Measurements from ENCODE around the gene TMA7. TPM values are rescaled to one million over a fixed set of nuclear protein-coding genes. Genes with fewer than 3 reads are reported as not detected.
A peak's percentile ranks its signal among the peaks of the same experiment; 100 is the strongest.

Gene TMA7
- total and polyA plus RNA-seq, 2 of the 13 experiments (the other 11 are each of a cell fraction or from before 2014, with no cell fraction given) = 100 to 486 TPM

DNA sequence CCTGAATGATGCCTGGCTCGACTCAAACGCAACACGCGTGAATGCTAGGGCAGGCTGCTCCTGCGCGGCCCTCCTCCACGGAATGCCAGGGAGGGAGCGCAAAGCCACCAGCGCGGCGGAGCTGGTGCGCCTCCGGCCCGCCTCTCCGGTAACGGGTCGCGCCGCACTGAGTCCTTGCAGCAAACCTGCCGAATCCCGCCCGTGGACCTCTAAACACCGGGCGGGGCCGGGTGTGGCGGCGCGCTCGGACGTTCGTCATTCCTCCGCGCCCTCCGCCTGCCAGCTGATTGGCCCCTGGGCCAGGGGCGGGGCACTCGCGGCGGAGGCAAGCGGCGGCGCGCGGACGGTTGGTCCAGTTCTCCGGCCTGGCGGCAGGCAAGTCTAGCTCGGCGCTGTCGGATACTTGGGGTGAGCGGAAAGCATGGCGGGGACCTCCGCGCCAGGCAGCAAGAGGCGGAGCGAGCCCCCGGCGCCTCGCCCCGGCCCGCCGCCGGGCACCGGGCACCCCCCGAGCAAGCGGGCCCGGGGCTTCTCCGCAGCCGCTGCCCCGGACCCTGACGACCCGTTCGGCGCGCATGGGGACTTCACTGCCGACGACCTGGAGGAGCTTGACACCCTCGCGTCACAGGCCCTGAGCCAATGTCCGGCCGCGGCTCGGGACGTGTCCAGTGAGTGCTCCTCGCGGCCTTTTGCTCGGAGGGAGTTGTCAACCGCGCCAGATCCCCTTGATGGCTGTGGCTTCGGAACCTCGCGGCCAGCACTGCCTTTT lies 6.6 kb downstream of the TMA7 start, which contains the start of gene ATRIP (continued):
- TF ChIP-seq, protein P1, sequence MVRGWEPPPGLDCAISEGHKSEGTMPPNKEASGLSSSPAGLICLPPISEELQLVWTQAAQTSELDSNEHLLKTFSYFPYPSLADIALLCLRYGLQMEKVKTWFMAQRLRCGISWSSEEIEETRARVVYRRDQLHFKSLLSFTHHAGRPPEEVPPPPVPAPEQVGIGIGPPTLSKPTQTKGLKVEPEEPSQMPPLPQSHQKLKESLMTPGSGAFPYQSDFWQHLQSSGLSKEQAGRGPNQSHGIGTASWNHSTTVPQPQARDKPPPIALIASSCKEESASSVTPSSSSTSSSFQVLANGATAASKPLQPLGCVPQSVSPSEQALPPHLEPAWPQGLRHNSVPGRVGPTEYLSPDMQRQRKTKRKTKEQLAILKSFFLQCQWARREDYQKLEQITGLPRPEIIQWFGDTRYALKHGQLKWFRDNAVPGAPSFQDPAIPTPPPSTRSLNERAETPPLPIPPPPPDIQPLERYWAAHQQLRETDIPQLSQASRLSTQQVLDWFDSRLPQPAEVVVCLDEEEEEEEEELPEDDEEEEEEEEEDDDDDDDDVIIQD (CRISPR knock-in tag; IDR thresholded peaks at IDR 0.05; ENCODE audit: low read depth) = no peak
- TF ChIP-seq MIER3 (CRISPR knock-in tag; IDR thresholded peaks at IDR 0.05; ENCODE audit: borderline replicate concordance) (peak; percentile 63; the same call in 1 of the 2 replicates), CCAR2 (optimal IDR thresholded peaks at IDR 0.05; ENCODE audit: low read depth, low read length) (no peak), KDM4B (CRISPR knock-in tag; IDR thresholded peaks at IDR 0.05) (0 out of 2 replicates have a peak, but pooled peaks have one; percentile 22), ISX (CRISPR knock-in tag; conservative IDR thresholded peaks at IDR 0.05) (peak; percentile 49; the same call in 1 of the 2 replicates), FOSL2 (CRISPR knock-in tag; IDR thresholded peaks at IDR 0.05) (peak; percentile 16), SNAPC2 (CRISPR knock-in tag; IDR thresholded peaks at IDR 0.05) (no peak), NFKBIZ (CRISPR knock-in tag; IDR thresholded peaks at IDR 0.05) (no peak; the same call in 1 of the 2 replicates), ZNF484 (CRISPR knock-in tag; IDR thresholded peaks at IDR 0.05; ENCODE audit: borderline replicate concordance, low read depth) (no peak), ZBTB38 (CRISPR knock-in tag; IDR thresholded peaks at IDR 0.05) (peak; percentile 73; the same call in 1 of the 2 replicates), RCOR2 (CRISPR knock-in tag; IDR thresholded peaks at IDR 0.05) (no peak), CBX1 (IDR thresholded peaks at IDR 0.05; ENCODE audit: low read depth) (peak; percentile 50), ZNF567 (CRISPR knock-in tag; IDR thresholded peaks at IDR 0.05; ENCODE audit: borderline replicate concordance) (0 out of 2 replicates have a peak, but pooled peaks have one; percentile 66), ZNF773 (CRISPR knock-in tag; IDR thresholded peaks at IDR 0.05; ENCODE audit: borderline replicate concordance) (peak; percentile 30; the same call in 1 of the 2 replicates), SIN3B (IDR thresholded peaks at IDR 0.05; ENCODE audit: low read length) (peak; percentile 88; the same call in 1 of the 2 replicates)
- TF ChIP-seq, protein P2, sequence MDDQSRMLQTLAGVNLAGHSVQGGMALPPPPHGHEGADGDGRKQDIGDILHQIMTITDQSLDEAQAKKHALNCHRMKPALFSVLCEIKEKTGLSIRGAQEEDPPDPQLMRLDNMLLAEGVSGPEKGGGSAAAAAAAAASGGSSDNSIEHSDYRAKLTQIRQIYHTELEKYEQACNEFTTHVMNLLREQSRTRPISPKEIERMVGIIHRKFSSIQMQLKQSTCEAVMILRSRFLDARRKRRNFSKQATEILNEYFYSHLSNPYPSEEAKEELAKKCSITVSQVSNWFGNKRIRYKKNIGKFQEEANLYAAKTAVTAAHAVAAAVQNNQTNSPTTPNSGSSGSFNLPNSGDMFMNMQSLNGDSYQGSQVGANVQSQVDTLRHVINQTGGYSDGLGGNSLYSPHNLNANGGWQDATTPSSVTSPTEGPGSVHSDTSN (CRISPR knock-in tag; IDR thresholded peaks at IDR 0.05; ENCODE audit: borderline replicate concordance) = no peak
- TF ChIP-seq, protein P3, sequence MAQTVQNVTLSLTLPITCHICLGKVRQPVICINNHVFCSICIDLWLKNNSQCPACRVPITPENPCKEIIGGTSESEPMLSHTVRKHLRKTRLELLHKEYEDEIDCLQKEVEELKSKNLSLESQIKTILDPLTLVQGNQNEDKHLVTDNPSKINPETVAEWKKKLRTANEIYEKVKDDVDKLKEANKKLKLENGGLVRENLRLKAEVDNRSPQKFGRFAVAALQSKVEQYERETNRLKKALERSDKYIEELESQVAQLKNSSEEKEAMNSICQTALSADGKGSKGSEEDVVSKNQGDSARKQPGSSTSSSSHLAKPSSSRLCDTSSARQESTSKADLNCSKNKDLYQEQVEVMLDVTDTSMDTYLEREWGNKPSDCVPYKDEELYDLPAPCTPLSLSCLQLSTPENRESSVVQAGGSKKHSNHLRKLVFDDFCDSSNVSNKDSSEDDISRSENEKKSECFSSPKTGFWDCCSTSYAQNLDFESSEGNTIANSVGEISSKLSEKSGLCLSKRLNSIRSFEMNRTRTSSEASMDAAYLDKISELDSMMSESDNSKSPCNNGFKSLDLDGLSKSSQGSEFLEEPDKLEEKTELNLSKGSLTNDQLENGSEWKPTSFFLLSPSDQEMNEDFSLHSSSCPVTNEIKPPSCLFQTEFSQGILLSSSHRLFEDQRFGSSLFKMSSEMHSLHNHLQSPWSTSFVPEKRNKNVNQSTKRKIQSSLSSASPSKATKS (CRISPR knock-in tag; IDR thresholded peaks at IDR 0.05) = no peak
- TF ChIP-seq, protein P4, sequence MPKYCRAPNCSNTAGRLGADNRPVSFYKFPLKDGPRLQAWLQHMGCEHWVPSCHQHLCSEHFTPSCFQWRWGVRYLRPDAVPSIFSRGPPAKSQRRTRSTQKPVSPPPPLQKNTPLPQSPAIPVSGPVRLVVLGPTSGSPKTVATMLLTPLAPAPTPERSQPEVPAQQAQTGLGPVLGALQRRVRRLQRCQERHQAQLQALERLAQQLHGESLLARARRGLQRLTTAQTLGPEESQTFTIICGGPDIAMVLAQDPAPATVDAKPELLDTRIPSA (CRISPR knock-in tag; IDR thresholded peaks at IDR 0.05; ENCODE audit: borderline replicate concordance) = peak; percentile 80; the same call in 1 of the 2 replicates
- TF ChIP-seq, protein P5, sequence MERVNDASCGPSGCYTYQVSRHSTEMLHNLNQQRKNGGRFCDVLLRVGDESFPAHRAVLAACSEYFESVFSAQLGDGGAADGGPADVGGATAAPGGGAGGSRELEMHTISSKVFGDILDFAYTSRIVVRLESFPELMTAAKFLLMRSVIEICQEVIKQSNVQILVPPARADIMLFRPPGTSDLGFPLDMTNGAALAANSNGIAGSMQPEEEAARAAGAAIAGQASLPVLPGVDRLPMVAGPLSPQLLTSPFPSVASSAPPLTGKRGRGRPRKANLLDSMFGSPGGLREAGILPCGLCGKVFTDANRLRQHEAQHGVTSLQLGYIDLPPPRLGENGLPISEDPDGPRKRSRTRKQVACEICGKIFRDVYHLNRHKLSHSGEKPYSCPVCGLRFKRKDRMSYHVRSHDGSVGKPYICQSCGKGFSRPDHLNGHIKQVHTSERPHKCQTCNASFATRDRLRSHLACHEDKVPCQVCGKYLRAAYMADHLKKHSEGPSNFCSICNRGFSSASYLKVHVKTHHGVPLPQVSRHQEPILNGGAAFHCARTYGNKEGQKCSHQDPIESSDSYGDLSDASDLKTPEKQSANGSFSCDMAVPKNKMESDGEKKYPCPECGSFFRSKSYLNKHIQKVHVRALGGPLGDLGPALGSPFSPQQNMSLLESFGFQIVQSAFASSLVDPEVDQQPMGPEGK (CRISPR knock-in tag; IDR thresholded peaks at IDR 0.05) = peak; percentile 52; the same call in 1 of the 2 replicates
- TF ChIP-seq, protein P6, sequence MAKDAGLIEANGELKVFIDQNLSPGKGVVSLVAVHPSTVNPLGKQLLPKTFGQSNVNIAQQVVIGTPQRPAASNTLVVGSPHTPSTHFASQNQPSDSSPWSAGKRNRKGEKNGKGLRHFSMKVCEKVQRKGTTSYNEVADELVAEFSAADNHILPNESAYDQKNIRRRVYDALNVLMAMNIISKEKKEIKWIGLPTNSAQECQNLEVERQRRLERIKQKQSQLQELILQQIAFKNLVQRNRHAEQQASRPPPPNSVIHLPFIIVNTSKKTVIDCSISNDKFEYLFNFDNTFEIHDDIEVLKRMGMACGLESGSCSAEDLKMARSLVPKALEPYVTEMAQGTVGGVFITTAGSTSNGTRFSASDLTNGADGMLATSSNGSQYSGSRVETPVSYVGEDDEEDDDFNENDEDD (CRISPR knock-in tag; IDR thresholded peaks at IDR 0.05; ENCODE audit: borderline replicate concordance) = peak; percentile 89; the same call in 1 of the 2 replicates
